ENCODE results near the gene CD180.

Gene CD180

DNA sequence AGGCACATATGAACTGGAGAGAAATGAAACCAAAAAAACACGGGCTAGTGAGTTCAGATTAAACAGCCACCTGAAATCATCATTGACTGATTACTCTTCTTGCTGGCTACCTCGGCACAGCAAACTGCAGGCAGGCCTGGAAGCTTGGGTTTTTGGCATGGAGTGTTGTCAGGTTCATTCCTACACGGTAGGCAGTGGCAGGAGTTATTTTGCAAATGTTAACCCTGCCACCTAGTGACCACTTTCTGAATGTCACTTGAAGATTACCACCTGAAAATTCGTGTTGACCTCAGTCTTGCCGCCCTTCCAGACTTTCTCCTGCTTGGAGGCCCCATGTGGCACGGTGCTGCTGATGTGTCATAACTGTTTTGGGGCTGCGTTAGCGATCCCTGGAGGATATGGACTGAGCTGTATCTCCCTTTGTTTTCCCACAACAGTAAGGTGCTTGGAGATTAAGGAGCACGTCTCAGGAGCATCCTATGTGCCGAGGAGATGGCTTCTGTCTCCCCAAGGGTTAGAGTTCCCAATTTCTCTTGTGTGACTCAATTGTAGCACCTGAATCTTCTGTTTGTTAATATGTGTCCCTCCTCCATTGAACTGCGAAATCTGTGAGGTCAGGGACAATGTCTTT, 12.7 kb upstream of the CD180 start:
- DNase-seq: peak; percentile 86

DNA sequence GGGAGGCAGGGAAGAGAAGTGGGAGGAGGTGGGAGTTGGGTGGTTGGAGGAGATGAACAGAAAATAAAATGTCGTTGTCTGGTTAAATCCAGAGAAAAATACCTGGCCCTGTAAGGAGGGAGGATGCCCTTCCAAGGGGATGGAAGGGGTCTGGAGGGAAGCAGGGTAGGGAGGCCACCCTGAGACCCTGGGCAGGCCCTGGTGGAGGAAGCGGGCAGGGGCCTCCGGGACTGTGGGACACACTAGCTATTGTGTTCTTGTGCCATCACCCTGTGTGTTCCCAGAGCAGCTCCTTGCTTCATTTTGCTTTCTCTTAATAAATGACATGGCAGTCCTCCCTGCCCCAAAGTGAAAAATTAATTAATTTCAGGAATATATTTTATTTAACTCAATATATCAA, 11.8 kb upstream of the CD180 start:
- no peak for DNase-seq

DNA sequence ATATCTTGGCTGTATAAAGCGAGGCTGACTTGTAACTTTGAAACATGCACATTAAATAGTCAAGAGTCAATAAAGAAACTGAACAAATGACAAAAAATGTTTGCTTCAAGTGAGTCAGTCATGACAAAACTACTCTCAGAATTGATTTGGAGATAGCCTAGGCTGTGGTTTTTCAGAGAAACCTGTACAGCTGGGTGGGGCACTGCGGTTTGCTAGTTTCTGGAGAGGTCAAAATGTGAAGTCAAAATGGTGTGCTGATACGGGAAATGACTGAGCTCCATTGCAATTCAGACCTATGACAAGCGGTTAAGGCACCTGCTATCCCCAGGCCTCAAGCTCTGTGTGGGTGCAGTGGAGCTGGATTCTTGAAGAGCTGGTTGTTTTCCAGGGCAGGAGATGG, 10.3 kb upstream of the CD180 start:
- peak; percentile 92 for DNase-seq

DNA sequence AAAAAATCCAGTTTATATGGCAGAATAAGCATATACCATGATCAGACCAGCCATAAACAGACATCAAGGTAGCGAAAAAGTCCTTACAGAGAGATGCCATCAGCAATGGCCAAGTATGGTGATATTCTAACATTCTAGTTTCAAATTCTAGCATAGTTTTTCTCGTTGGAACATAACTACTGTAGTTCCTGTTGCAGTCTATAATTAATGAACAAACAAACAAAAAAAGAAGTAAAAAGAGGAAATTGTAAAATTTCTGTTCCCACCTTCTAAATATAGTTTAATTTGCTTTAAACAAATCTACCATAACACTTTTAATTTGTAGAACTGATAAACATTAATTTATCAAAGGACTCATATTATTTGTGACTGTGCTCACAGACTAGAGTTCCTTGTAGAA, 9.9 kb upstream of the CD180 start:
- DNase-seq: no peak

DNA sequence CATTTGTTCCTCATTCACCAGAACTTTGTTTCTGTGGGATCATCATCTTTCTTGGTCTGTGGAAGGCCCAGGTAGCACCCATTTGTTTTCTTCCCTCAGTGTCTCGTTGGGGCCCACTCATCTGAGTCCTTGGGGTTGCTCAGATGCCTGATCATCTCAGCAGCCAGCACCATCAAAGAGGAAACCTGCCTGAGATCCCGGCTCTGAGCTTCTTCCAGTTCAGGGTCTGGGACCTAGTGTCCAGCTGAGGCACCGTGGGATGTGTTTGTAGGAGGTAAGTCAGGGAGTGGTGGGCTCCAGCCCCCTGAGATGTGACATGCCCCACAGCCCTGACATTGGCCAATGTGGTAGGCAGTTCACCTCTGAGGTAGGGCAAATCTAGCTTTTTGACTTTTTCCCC, 9.4 kb upstream of the CD180 start:
- no peak for DNase-seq

DNA sequence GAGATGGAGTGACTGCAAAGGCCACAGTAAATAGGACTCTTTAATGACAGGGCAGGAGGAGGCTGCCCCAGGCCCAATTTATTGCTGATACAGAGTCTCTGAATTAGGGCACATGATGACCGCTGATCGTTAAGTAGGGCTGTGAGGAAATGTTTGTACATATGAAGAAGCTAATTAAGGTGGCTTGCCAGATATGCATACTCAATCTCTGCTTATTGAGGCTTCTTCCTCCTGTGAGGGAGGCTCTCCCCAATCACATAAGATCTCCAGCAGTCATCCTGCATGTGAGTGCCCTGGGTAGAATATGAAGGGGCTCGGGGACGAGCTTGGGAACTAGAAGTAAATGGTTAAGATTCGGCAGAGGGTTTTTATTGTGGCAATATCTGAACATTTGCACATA, 8.2 kb upstream of the CD180 start:
- no peak for DNase-seq

DNA sequence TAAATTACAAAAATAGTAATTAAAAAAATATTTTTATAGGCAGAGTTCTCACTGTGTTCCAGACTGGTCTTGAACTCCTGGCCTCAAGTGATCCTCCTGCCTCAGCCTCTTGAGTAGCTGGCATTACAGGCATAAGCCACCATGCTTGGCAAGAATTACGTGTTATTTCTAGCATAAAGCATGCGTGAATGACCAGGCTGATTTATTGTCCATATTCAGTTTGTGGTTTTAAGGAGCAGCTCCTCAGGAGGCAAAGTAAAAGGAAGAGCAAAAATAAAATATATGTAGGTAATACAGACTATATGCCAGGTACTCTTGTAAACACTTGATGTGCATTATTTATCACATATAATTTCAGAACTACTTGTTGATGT, 7.1 kb upstream of the CD180 start:
- no peak for DNase-seq

DNA sequence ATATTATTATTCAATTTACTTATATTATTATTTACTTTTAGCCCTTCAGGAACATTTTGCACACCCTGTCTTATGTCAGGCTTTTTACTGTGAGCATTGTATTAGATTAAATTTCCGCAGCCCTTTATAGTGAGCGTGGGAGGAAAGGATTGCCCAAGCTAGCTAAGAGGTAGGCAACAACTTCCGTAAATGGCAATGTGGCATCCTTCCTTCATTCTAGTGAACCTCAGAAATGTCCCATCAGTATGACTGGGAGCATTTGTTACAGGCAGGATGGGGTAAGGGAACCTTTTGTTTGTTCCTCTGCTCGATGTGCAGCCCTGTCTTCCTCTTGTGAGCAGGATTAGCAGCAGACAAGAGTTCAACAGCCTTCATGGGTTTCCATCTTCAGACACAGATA, 6.2 kb upstream of the CD180 start:
- no peak for DNase-seq

DNA sequence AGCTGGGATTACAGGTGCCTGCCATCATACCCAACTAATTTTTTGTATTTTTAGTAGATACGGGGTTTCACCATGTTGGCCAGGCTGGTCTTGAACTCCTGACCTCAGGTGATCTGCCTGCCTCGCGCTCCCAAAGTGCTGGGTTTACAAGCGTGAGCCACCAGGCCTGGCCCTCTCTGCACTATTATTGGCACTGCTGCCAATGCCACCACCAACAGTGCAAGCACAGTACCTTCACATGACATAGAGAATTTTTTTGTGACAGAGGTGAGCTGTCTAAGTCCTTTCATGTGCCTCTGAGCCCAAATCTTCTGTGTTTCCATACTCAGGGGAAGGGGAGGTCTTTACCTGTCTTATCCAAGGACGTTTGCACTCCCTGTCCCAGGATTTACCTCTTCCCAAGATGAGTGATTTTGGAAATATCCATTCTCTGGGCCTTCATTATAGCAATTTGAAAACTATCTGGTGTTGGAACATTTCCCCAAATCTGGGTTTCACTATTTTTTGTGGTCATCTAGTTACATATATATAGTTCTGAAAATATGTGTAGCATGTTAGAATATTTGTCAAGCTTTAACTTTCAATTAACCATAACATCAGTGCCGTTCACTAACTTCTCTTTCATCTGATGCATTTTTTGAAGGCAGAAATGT, 5.4 kb upstream of the CD180 start:
- DNase-seq: no peak

DNA sequence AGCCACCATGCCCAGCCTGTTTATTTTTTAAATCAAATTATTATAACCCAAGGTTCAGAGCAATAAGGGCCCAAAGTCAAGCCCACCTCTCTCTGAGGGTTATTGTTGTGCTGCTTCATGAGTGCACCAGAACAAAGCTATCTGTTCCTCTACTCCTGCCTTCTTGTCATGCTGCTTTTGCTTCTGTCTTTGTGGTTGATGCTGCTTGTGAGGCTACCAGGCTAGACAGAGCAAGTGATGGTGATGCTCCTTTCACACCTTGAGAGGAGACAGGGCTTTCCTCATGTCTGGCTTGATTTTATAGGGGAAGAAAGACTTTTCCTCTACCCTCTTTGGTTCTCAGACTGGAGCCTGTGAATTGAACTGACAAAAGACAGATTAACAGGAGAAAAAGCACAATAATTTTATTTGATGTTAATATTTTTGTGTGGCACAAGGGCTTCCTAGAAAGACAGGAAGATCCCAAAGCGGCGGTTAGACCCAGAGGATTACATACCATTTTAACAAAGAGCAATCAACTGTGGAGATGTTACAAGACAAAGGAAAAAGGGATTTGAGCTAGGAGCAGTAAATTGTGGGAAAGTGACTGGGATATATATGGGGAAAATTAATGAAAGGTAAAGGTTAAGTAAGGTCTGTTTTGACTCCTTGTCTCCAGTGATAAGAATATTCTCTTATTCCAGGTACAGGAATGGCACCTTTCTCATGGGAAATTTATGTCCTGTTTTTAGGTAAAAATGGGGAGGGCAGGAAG, 4.4 kb upstream of the CD180 start:
- DNase-seq: no peak

DNA sequence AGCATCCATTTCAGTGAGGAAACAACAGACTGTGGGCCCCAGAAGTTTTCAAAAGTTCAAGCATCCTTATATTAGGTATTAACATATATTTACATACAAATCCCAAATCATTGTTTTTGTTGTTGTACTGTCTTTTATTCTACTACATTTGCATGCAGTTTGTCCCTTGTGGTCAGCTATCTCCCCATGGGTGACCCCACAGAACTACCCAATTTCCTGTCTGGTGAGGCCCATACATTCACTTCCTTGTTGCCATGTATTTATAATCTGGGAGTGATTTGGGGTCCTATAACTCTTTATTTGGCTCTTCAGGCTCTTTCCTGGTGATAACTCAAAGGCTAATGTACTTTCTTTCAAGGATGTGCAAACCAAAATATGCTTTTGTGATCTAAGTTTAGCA, 3.3 kb upstream of the CD180 start:
- no peak for DNase-seq

DNA sequence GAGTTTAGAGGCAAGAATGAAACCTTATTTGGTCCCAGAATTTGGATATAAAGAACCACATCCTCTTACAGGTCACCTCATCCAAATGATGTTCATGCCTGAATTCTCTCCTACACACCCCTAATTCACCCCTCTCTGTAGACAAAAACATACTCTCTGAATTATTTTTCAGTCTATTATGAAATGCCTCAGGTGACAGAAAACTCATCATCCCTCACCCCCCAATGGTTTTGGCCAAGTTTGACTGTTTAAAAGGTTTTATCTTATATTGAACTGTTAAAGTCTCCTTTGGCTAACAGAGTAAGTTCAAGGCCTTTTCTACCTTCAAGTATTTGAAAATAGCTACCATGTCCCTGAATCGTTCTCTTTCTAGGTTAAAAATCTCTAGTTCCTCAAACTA, 2.3 kb upstream of the CD180 start:
- DNase-seq: no peak

DNA sequence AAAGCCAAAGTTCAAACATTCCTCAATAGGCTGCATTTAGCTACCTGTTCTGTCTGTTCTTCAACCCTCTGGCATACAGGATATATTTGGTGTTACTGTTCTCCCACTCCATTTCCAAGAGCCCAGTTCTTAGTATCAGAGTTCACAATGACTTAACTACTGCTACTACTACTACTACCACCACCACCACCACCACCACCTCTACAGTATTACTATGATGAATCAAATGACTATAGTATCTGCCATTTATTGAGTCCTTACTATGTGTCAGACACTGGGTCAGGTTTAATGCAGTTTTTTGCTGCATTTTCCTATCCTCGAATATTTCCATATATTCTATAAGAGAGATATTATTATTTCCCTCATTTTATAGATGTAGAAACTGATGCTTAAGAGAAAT, 937 bp upstream of the CD180 start:
- no peak for DNase-seq

DNA sequence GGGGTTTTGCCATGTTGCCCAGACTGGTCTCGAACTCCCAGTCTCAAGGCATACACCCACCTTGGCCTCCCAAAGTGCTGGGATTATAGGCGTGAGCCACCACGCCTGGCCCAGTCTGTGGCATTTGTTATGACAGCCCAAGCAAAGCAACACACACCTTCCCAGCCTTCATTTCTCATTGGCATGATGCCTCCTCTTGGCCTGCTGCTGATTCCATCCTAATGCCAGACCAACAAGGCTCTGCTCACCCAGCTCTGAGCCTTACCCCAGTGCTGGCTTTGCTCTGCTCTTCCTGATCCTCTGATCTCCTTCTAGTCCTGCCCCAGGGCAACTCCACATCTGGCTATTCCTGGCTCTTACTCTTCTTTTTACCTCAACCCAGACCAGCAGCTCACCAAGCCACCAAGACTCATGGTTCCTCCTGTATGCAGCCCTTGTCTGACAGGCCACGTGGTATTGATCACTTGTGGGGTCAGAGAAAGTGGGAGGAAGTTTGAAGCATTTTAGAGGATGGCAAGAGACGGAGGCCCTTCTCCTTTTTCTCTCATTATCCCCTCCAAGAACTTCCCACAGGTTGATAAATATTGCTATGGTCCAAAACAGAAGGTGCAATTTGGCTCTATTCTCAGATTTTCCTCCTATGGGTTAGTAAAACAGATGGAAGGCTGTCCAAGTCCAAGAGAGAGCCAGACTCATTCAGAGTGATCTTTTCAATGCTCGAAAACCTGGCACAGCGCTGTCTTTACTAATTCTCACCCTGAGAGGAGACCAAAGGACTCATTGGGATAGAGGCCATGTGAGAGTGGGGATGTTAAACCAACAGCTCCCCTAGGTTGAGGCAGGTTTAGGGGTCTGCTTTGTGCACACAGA, 958 bp downstream of the CD180 start:
- DNase-seq: no peak

DNA sequence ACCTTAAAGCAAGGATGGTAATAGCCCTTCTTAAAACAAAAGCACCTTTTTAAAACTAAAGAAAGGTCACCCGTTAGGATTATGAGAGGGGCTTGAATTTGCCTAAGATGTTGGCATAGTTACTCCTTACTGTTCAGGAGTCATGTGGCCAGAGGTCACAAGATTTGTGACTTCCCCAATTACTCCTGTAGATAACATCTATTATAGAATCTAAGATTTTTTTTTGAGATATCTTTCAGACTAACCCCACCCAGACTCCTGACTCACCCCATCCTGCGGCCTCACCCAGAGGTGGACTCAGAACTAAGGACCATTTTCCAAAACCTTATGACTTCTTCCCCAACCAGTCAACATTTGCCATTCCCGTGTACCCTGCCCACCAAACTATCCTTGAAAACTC, 2.4 kb downstream of the CD180 start:
- no peak for DNase-seq

DNA sequence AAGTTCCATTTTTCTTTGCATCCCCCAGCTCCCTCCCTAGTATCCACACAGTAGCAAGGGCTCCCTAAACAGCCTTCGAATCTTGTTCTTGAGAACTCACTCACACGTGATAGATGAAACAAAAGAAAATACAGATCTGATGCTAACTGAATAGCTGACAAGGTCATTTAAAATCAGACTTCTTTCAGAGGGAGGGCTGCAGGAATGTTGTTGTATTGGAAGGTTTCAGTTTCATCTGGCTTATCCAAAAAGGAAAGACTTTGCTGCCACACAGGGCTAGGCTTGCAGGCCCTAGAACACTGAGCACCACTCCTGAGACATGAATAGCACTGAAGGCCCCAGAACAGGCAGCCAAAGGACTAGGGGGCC, 3.2 kb downstream of the CD180 start:
- DNase-seq: no peak

DNA sequence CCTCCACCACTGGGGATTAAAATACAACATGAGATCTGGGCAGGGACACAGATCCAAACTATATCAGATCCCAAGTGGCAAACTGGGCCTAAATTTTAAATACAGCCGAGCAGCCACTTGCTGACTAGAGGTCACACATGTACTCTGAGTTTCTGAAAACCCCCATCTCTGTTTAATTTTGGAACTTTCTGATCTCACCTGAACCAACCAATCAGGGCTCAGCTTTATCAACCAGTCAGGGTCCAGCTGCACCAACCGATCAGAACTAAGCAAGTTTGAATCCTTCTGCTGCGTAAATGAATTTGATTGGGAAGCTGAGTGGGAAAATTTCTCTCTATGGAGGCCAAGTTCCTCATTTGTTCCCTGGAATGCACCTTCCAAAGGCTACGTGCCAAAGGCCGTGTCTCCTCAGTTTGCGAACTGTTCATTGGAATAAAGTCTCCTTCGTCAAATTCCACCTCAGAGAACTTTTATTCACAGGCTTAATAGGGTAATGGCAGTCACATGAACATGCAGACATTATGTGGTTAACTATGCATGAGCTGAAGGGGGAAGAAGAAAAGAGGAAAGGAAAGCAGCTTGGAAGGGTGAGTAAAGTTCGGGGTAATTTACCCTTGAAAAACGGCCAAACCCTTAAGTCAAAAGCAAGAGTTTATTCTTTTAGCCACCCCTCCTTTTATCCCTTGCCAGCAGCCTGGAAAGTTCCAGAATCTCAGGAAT, 3.7 kb downstream of the CD180 start:
- no peak for DNase-seq

DNA sequence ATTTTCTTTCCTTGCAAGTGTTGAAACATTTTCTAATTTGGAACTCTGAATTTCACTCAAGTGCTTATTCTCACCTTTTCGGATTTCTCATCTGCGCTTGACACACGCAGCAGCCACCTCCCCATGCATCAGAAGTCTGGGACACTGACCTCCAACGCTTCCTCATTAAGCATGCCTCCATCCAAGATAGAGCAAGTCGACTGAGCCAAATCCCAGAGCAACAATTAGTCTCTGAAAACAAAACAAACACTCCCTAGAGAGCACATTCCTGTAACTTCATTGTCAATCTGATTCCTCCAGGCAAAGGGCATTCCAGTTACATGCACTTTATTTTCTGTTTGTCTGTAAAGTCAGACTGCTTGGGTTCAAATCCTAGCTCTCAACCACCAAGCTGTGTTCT, 5.7 kb downstream of the CD180 start:
- DNase-seq: no peak

DNA sequence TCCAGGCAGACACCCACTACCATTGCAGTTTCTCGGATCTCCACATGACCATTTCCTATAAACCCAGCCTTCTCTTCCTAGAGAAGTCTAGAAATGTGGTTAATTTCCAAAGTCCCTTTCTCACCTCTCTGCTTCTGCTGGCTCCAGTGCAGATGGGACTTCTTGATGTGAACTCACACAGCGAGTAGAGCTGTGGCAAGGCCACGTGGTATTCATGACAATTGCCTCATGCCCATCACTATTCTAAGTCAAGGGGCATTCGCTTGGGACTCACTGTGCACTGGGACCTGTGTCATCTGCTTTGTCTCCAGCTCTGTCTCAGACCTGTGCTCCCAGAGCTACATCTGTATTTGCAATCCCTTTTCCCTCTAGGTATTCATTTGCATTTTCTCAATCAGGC, 6.2 kb downstream of the CD180 start:
- no peak for DNase-seq

DNA sequence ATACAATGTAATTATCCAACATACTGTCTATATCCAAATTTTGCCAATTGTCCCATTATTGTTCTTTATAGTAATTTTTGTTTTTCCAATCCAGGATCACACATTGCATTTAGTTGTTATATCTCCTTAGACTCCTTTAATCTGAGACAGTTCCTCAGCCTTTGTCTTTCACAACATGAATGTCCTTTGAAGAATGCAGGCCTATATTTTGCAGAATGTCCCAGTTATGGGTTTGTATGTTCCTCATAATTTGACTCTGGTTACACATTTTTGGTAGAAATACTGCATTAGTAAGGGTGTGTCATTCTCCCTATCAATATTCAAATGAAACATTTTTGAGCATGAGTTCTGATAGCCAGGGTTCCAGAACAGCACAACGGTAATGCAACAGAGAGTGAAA, 6.7 kb downstream of the CD180 start:
- no peak for DNase-seq

DNA sequence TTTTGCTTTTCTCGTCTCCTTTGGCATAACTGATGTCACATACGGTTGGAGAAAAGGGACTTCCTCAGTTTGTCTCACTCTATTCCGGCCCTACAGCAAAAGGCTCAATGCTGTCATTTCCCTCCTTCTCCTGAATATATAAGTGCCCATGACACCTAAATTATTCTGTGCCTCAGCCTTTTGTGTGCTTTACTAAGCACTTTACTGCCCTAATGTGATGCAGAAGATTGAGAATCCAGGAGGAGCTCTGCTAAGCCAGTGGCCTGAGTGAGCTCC, 7.6 kb downstream of the CD180 start:
- no peak for DNase-seq

DNA sequence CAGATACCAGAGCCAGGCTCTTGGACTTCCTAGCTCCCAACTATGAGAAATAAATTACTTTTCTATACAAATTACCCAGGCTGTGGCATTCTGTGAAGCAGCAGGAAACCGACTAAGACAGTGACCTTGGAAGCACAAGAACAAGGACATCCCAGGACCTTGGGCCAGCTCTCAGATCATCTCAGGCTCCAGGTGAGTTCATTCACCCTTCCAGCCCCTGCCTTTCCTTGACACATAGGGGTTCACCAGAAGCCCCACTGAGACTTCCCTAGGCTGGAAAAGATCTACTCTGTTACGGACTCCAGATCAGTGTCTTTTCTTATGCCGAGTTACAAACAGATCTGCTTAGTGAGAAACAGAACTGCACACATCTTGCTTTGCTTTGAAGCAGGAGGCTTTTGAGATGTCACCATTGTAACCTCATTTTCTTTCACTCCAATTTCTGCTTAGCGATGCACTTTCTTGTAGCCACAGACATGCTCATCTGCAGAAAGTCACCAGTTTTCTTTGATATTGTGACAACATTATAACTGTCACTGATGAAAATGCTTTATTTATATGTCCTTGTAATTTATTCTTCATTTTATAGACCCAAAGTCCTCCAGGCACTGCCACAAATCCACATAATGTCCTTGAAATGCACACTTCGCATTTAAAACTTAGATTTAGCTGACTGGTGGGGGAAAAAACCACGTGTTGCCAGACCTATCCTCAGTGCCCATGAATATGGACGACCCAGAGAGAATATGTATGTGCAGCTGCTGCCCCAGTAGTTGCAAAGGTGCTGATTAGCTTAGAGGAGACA, 8.1 kb downstream of the CD180 start:
- no peak for DNase-seq
